Suppressor macrophage treated with lipopolysaccharide for 4 hours (primary cell): ENCODE measurements around the gene BMF.
"Not testable (repeated sequence)": the region's sequence is repeated elsewhere in the genome, so short reads cannot be mapped to it uniquely, and the experiment has no call there.

Experiments
- DNase-seq: peaks from one replicate; pipeline ENCODE4 v3.0.0-alpha.2; 2020

The BMF gene

DNA sequence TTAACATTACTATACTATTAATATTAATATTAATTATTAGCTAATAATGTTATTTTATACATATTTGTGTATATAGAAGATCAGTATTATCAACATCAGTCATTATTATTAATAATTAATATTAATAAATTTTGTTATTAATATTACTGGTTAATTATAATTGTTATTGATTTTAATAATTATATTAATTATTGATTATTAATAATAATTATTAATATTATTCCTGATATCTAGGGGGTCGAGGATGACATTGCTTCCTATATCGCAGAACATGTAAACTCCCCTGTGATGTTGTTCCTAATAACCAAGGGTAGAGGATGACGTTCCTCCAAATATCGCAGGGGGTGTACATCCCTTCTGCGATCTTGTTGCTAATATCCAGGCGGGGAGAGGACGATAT lies 17.3 kb upstream of the BMF start:
- no peak for DNase-seq

- not testable (repeated sequence) for DNase-seq
Measured at GRCh38 chr15:40124807-40125285, 16.2 kb upstream of the BMF start.

DNA sequence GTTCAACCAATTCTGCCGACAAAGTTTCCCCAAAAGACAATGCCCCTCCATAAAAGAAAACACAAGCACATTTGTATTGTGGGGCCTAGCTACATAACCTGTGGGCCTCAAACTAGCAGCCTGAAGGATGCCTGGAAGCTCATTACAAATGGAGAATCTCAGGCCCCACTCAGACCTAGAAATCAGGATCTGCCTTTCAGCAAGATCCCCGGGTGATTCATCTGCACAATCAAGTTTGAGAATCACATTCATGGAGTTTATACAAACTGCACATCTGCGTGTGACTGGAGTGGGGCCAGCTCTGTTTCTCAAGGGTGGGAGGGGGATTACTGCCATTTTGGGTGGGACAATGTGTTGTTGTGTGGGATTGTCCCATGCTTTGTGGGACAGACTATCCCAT lies 15.7 kb upstream of the BMF start:
- not testable (repeated sequence) for DNase-seq

DNA sequence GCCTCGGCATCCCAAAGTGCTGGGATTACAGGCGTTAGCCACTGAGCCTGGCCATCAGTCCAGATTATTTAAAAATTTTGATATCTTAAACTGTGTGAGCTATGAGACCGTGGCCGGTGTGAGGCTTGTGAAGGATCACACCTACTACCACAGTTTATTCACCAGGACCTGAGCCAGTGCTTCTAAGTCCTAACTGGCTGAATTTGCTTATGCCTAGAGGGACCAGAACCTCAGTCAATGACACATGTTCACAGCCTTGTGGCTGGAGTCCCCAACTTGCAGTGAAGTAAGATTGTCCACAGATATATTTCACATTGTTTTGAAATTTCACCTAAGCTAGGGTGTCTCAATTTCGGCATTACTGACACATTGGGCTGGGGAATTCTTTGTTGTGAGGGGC lies 15.2 kb upstream of the BMF start:
- DNase-seq, result not testable (repeated sequence)

GRCh38 chr15:40122989-40123388 lies 14.3 kb upstream of the BMF start:
- DNase-seq, result not testable (repeated sequence)

GRCh38 chr15:40121911-40122638 lies 13.4 kb upstream of the BMF start:
- DNase-seq, result peak; percentile 94

- no peak for DNase-seq
Measured at GRCh38 chr15:40118473-40118872, 9.8 kb upstream of the BMF start.

DNA sequence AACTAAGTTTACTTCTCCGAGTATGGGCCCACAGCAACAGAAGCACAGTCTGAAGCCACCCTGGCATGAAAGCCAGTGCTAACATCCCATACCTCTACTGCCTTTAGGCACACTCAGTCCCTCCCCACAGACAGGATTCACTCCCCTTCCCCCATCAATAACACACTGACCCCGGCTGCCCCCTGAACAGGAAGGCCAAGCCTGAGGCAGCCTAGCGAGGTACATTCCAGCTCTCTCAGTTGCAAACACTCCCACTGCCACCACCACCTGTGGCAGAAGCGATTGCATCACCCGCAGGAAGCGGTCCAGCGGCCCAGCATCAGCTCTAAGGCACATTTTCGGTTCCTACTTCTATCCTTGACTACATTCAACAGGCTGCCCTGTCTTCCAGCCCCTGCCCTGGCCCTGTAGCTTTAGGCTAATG lies 7.0 kb upstream of the BMF start:
- DNase-seq, result peak; percentile 79

- DNase-seq, result not testable (repeated sequence)
Measured at GRCh38 chr15:40115106-40115505, 6.4 kb upstream of the BMF start.

- DNase-seq, result no peak
Measured at GRCh38 chr15:40114218-40114617, 5.5 kb upstream of the BMF start.

- DNase-seq, result no peak
Measured at GRCh38 chr15:40112789-40113188, 4.1 kb upstream of the BMF start.

DNA sequence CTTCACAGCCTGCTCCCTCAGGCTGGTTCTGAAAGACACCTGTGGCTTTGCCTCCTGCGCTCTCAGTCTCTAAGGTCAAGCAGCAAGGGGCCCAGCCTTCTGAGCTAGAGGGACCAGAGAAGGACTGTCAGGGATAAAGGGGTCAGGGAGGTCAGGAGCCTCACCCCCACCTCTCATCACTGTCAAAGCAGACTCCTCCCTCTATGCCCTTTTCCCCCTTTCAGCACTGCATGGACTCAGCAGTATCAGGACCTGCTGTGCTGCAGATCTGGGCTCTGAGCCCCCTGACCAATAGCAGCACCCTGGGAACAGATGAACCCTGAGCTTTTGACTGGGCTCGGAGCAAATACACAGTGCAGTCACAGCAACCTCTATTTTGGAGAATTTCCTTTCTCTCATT lies 3.2 kb upstream of the BMF start:
- DNase-seq, result no peak

DNA sequence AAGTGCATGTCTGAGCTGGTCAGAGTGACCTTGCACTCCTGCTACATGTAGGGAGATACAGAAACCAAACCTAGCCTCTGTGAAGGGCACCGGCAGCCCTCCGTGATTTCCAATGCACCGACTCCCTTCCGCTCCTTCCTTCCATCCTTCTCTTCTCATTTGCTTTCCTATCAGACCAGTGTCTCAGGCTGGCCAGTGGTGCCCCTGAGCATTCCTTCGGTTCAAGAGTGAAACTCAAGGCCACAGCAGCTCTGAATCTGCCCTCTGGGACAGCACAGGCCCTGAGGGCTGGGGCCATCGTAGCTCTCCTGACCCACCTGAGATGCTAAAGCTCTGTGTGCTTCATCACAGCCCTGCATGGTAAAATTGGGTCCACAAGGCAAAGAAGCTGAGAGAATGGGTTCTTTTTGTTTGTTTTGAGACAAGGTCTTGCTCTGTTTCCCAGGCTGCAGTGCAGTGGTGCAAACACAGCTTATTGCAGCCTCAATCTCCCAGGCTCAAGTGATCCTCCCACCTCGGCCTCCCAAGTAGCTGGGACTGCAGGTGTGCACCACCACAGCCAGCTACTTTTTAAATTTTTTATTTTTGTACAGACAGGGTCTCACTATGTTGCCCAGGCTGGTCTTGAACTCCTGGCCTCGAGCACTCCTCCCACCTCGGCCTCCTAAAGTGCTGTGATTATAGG lies 2.3 kb upstream of the BMF start:
- no peak for DNase-seq

- peak; percentile 23 for DNase-seq
Measured at GRCh38 chr15:40108061-40108854, 421 bp downstream of the BMF start.

DNA sequence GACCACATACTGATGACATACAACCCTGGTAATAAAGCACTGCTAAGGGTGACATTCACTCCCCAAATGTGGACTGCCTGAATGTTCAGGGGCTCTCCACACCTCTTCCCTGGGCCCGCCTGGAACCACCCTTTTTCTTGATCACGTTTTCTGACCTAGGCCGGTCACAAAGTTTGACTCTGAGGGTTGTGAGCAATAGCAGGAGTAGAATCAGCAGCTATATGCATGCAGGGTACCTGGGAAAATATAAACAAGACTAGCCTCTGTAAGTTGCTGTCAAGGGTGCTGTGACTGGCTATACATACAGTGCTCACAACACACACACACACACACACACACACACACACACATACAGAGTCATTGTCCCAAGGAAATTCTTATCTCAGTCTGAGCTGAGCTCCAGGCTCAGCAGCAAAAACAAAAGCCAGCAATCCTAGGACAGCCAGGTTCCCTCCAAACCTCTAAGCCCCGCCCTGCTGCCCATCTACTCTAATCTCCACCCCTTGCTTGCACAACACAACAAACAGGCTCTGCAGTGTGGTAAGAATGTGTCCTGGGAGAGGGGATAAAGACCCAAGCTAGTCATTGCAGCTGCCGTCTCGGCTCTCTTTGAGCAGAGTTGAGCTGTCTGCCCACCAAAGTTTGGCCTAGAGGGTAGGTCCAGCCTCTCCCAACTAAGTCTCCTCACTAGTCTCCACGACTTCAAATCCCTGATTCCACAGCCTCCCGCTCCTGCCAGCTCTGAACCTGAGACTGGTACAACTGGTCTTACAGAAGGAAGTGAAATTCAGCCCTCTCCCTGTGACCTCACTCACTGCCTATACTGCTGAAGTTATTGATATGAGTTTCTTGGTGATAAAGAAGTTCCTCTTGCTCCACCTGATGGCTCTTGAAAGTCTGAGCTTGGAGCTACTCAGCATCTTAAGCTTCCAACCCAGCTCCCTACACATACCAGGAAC lies 2.2 kb downstream of the BMF start:
- peak; percentile 84 for DNase-seq

DNA sequence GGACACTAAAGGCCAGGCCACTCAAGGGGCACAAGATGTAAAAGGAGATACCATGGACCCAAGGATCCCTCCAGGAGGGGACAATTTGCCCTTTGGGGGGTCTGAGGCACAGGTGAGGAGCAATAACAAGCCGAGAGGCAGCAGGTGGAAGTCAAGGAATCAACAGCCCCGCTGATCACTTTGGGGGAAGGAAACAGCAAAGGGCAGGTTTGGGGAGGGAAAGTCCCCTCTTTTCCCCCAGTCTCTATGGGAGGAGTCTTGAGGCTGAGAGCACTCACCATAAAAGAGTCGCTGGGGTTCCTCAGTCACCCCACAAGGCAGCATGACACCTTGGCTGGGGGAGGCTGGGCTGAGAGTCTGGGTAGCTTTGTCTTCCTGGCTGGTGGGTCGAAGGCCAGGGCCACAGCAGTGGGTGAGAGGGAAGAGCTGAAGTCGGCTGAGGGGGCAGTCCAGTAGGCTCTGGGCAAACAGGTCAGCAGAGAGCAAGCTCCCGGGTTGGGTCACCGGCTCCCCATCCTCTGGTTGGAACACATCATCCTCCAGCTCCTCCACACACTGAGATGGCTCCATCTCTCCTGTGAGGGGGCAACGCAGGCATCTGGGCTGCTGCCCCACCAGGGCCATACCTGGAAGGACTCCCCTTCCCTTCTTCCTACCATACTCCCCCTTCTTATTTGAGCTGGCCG lies 3.0 kb downstream of the BMF start:
- DNase-seq, result peak; percentile 54

DNA sequence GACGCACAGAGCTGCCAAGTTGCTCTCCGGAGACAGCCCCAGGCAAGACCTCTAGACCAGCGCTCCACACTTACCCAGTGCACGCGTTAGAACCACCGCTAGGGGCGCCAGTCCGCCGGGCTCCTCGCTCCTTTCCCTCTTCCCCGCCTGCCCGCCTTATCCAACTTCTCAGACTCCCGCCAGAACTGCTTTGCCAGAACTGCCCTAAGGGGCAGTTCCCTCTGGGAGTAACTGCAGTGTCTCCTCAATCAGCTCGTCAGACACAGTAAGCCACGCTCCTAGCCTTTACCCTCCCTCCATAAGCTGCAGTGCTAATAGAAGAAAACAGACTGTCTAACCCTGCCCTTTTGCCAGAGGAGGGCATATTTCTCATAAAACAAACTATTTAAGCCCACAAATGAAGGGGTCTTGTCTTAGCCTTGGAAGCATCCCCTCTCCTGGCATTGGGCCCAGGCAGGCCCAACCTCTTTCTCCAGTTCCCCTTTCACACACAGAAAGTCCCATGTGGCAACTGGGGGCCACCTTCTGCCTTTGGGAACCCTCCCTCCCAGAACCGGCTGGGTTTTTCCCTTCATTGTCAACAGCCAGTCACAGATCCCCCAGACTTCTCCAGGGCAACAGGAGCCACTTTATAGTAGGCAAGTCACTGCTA lies 3.7 kb downstream of the BMF start:
- DNase-seq, result peak; percentile 90

DNA sequence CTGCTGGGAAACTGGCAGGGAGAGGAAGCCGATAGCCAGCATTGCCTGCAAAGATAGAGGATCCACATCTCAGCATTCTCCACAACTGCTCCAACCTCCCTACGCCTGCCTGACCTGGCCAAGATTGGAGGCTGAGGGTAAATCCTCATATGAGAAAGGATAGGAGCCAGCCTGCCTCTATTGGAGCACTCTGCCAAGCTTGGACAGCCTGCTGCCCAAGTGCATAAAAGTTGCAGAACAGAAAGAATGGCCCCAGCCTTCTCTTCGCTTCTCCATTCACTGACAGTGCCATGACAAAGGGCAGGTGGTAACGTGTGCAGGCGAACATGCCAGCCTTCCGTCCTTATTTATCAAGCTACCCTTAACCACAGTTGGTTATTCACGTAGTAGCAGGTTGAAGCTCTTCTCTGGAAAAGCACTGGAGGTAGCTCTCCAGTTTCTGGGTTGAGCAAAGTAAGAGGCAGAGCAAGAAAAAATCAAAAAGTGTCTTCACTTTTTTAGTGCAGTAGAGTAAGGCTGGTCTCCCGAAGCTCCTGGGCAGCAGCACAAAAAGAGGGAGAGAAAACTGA lies 4.3 kb downstream of the BMF start:
- no peak for DNase-seq

DNA sequence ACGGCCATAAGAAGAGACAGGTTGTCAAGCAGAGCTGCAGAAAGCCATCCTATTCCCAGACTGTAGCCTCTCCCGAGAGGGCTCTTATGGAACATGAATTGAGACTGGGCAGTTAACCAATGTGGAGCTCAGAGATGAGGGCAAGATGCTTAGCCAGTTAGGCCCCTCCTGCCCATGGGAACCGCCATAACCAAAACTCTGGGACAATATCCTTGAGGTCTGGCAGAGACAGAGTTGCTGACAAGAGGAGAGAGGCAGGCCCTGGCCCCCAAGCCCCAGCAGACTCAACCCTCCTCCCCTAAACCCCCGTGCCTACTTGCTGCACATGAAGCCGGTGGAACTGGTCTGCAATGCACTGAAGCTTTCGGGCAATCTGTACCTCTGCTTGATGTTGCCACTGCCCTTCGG lies 4.8 kb downstream of the BMF start:
- no peak for DNase-seq

DNA sequence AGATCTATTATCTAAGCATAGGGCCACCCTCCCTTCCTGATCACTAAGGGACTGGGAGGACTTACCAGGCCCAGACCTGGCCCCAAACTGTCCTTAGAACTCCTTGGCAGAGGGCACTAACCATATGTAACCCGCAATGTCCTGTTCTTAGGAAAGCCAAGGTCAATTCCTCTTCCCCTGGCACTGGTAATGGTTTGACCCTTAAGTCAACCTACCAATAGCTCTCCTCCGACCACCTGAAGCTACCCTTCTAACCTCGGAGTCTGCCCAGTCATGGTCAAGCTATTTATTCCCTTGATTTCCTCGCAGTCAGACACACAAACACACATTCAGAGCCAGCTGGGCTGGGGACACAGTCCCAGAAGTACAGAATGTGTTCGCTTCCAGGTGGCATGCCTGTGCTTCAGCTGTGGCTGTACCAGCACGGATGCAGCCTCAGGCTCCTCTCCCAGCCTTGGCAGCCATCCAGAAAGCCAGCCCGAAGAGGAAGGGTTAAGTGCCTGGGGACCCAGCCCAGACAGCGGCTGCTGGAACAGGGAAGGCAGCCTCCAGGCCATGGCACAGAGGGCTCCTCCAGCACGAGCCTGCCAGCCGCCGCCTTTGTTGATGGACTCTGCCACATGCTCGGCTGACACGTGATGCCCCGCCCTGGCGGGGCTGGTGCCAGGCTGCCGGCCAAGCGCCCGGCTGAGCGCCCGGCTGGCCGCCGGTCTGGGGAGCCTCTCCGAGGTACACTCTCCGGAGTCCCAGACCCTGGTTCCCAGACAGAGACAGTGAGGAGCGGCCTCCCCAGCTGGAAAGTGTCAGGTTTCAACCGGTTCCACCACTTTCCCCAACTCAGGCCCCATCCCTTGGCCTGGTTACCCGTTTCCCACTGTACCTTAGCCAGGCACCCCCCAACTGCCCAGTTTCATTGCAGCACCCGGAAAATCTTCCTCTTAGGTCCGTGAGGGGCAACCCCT lies 5.5 kb downstream of the BMF start:
- DNase-seq, result no peak
